Astrocyte (in vitro differentiated cells and primary cell): ENCODE measurements around the gene ATXN7.

Experiments
- EZH2 ChIP-seq: IDR thresholded peaks from 2 replicates; pipeline ENCODE4 v1.6.1; 2012; ENCODE audit warnings: mild to moderate bottlenecking, low read length, inconsistent platforms; ENCODE audit not compliant: insufficient read depth
- TF ChIP-seq, protein P1 (sequence below): IDR thresholded peaks from 2 replicates; pipeline ENCODE4 v1.5.1; 2011; ENCODE audit warnings: low read depth, mild to moderate bottlenecking, inconsistent platforms, low read length, moderate library complexity; ENCODE audit not compliant: insufficient read depth

DNA sequence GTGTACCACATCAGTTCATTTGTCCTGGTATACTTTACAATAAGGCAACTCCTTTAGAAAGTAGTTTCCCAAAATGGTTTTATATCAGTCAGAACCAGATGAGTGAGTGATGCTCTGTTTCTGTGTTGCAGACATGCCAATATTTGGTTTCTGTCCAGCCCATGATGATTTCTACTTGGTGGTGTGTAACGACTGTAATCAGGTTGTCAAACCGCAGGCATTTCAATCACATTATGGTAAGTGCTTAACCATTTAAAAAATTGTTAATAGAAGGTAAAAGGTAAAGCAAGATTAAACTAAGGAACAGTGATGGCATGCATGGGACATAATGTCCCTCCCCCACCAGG lies 88.6 kb downstream of the ATXN7 start:
- TF ChIP-seq, protein P1, sequence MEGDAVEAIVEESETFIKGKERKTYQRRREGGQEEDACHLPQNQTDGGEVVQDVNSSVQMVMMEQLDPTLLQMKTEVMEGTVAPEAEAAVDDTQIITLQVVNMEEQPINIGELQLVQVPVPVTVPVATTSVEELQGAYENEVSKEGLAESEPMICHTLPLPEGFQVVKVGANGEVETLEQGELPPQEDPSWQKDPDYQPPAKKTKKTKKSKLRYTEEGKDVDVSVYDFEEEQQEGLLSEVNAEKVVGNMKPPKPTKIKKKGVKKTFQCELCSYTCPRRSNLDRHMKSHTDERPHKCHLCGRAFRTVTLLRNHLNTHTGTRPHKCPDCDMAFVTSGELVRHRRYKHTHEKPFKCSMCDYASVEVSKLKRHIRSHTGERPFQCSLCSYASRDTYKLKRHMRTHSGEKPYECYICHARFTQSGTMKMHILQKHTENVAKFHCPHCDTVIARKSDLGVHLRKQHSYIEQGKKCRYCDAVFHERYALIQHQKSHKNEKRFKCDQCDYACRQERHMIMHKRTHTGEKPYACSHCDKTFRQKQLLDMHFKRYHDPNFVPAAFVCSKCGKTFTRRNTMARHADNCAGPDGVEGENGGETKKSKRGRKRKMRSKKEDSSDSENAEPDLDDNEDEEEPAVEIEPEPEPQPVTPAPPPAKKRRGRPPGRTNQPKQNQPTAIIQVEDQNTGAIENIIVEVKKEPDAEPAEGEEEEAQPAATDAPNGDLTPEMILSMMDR = no peak
- no peak for TF ChIP-seq EZH2
